ENCODE results near the gene CHGA.

GRCh38 chr14:92880851-92881250, 42.1 kb upstream of the CHGA start:
- TF ChIP-seq EZH2 (IDR thresholded peaks at IDR 0.05; ENCODE audit: borderline replicate concordance, low read depth, low read length, severe bottlenecking): no peak
- TF ChIP-seq, protein P1, sequence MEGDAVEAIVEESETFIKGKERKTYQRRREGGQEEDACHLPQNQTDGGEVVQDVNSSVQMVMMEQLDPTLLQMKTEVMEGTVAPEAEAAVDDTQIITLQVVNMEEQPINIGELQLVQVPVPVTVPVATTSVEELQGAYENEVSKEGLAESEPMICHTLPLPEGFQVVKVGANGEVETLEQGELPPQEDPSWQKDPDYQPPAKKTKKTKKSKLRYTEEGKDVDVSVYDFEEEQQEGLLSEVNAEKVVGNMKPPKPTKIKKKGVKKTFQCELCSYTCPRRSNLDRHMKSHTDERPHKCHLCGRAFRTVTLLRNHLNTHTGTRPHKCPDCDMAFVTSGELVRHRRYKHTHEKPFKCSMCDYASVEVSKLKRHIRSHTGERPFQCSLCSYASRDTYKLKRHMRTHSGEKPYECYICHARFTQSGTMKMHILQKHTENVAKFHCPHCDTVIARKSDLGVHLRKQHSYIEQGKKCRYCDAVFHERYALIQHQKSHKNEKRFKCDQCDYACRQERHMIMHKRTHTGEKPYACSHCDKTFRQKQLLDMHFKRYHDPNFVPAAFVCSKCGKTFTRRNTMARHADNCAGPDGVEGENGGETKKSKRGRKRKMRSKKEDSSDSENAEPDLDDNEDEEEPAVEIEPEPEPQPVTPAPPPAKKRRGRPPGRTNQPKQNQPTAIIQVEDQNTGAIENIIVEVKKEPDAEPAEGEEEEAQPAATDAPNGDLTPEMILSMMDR (IDR thresholded peaks at IDR 0.05; ENCODE audit: borderline replicate concordance, extremely low read depth, low read length, poor library complexity, severe bottlenecking): no peak

All from DND-41 (cell line).